ENCODE data around the gene LYZL6. TPM values are rescaled to one million over a fixed set of nuclear protein-coding genes. Genes with fewer than 3 reads are reported as not detected.
A peak's percentile ranks its signal among the peaks of the same experiment; 100 is the strongest.

LYZL6 gene
- total and polyA plus RNA-seq, 10 of the 15 experiments (the other 5 are each of a cell fraction or from before 2014, with no cell fraction given) = not detected

DNA sequence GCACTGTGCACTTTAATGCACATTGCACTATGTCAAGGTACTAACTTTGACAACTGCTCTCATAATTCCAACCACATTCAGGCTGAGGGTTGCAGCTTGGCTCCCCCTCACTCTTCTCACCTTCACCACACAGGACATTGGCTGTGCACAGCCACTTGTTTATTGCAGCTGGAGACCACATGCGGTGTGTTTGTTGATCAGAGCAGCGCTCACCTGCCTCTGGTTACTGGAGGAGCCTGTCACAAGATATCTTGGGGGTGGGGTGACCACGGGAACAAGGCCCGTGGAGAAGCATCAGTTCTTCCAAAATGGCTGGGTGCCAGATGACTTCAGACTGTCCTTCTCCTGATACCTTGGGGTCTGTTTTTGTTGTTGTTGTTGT lies 52.7 kb downstream of the LYZL6 start (continued):
- TF ChIP-seq NFYA (IDR thresholded peaks at IDR 0.05; ENCODE audit: borderline replicate concordance, low read depth, low read length) (no peak), MEF2A (IDR thresholded peaks at IDR 0.05; ENCODE audit: insufficient read depth, low read depth, low read length) (no peak), POU2F2 (IDR thresholded peaks at IDR 0.05; ENCODE audit: borderline replicate concordance, low read depth, low read length) (no peak; the same call in 2 of the 3 replicates), CBFB (IDR thresholded peaks at IDR 0.05; ENCODE audit: low read depth) (no peak), IKZF2 (IDR thresholded peaks at IDR 0.05) (peak; percentile 81 to 95; a peak in 3 of 4 replicates), FOXM1 (IDR thresholded peaks at IDR 0.05; ENCODE audit: low read depth, low read length) (no peak), POLR2AphosphoS5 (IDR thresholded peaks at IDR 0.05; ENCODE audit: low read length) (no peak), EED (IDR thresholded peaks at IDR 0.05; ENCODE audit: low read depth) (no peak), SRF (IDR thresholded peaks at IDR 0.05; ENCODE audit: low read depth in 2 of 2, low read length in 2 of 2) (no peak), ZNF217 (IDR thresholded peaks at IDR 0.05) (no peak; the same call in 1 of the 2 replicates), TCF12 (IDR thresholded peaks at IDR 0.05; ENCODE audit: low read depth, low read length) (peak; percentile 80; the same call in 1 of the 2 replicates), NRF1 (conservative IDR thresholded peaks at IDR 0.05; ENCODE audit: low read depth, low read length) (no peak), EP300 (IDR thresholded peaks at IDR 0.05; ENCODE audit: borderline replicate concordance in 1 of 2, control insufficient read depth in 1 of 2, low read depth in 2 of 2, low read length in 2 of 2) (peak; percentile 87 to 93), PAX5 (IDR thresholded peaks at IDR 0.05; ENCODE audit: borderline replicate concordance, low read depth, low read length) (peak; percentile 46; the same call in 1 of the 2 replicates), JUND (IDR thresholded peaks at IDR 0.05; ENCODE audit: low read depth, low read length) (no peak), ZSCAN29 (IDR thresholded peaks at IDR 0.05) (no peak), CBX3 (IDR thresholded peaks at IDR 0.05; ENCODE audit: borderline replicate concordance, low read depth) (no peak), TARDBP (IDR thresholded peaks at IDR 0.05; ENCODE audit: borderline replicate concordance) (no peak), MTA2 (IDR thresholded peaks at IDR 0.05; ENCODE audit: low read depth) (peak; percentile 90), DPF2 (IDR thresholded peaks at IDR 0.05) (peak; percentile 75; the same call in 1 of the 2 replicates)
- TF ChIP-seq, protein P1, sequence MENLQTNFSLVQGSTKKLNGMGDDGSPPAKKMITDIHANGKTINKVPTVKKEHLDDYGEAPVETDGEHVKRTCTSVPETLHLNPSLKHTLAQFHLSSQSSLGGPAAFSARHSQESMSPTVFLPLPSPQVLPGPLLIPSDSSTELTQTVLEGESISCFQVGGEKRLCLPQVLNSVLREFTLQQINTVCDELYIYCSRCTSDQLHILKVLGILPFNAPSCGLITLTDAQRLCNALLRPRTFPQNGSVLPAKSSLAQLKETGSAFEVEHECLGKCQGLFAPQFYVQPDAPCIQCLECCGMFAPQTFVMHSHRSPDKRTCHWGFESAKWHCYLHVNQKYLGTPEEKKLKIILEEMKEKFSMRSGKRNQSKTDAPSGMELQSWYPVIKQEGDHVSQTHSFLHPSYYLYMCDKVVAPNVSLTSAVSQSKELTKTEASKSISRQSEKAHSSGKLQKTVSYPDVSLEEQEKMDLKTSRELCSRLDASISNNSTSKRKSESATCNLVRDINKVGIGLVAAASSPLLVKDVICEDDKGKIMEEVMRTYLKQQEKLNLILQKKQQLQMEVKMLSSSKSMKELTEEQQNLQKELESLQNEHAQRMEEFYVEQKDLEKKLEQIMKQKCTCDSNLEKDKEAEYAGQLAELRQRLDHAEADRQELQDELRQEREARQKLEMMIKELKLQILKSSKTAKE (IDR thresholded peaks at IDR 0.05; ENCODE audit: low read depth, poor library complexity, severe bottlenecking) = no peak
- TF ChIP-seq, protein P2, sequence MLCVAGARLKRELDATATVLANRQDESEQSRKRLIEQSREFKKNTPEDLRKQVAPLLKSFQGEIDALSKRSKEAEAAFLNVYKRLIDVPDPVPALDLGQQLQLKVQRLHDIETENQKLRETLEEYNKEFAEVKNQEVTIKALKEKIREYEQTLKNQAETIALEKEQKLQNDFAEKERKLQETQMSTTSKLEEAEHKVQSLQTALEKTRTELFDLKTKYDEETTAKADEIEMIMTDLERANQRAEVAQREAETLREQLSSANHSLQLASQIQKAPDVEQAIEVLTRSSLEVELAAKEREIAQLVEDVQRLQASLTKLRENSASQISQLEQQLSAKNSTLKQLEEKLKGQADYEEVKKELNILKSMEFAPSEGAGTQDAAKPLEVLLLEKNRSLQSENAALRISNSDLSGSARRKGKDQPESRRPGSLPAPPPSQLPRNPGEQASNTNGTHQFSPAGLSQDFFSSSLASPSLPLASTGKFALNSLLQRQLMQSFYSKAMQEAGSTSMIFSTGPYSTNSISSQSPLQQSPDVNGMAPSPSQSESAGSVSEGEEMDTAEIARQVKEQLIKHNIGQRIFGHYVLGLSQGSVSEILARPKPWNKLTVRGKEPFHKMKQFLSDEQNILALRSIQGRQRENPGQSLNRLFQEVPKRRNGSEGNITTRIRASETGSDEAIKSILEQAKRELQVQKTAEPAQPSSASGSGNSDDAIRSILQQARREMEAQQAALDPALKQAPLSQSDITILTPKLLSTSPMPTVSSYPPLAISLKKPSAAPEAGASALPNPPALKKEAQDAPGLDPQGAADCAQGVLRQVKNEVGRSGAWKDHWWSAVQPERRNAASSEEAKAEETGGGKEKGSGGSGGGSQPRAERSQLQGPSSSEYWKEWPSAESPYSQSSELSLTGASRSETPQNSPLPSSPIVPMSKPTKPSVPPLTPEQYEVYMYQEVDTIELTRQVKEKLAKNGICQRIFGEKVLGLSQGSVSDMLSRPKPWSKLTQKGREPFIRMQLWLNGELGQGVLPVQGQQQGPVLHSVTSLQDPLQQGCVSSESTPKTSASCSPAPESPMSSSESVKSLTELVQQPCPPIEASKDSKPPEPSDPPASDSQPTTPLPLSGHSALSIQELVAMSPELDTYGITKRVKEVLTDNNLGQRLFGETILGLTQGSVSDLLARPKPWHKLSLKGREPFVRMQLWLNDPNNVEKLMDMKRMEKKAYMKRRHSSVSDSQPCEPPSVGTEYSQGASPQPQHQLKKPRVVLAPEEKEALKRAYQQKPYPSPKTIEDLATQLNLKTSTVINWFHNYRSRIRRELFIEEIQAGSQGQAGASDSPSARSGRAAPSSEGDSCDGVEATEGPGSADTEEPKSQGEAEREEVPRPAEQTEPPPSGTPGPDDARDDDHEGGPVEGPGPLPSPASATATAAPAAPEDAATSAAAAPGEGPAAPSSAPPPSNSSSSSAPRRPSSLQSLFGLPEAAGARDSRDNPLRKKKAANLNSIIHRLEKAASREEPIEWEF (IDR thresholded peaks at IDR 0.05; ENCODE audit: insufficient replicate concordance, low read depth, low read length) = no peak
- TF ChIP-seq, protein P3, sequence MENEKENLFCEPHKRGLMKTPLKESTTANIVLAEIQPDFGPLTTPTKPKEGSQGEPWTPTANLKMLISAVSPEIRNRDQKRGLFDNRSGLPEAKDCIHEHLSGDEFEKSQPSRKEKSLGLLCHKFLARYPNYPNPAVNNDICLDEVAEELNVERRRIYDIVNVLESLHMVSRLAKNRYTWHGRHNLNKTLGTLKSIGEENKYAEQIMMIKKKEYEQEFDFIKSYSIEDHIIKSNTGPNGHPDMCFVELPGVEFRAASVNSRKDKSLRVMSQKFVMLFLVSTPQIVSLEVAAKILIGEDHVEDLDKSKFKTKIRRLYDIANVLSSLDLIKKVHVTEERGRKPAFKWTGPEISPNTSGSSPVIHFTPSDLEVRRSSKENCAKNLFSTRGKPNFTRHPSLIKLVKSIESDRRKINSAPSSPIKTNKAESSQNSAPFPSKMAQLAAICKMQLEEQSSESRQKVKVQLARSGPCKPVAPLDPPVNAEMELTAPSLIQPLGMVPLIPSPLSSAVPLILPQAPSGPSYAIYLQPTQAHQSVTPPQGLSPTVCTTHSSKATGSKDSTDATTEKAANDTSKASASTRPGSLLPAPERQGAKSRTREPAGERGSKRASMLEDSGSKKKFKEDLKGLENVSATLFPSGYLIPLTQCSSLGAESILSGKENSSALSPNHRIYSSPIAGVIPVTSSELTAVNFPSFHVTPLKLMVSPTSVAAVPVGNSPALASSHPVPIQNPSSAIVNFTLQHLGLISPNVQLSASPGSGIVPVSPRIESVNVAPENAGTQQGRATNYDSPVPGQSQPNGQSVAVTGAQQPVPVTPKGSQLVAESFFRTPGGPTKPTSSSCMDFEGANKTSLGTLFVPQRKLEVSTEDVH (IDR thresholded peaks at IDR 0.05; ENCODE audit: low read depth, partially characterized antibody) = no peak
